Neural progenitor cell (in vitro differentiated cells): Measurements from ENCODE around the gene PDCD1. TPM values are rescaled to one million over a fixed set of nuclear protein-coding genes. Genes with fewer than 3 reads are reported as not detected.

ENCODE experiments used
- DNase-seq: peaks from one replicate; pipeline ENCODE4 v3.0.0-alpha.2; 2016; ENCODE audit warnings: low spot score
- H2AFZ ChIP-seq: fragments of 200-600 bp; sonication (generic); replicated peaks from 2 replicates; pipeline ENCODE4 v1.6.1; 2016; ENCODE audit warnings: antibody characterized with exemption
- H3F3A ChIP-seq: fragments of 200-600 bp; sonication (generic); 2 replicates; pipeline ENCODE4 v1.6.1; 2016; ENCODE audit warnings: antibody characterized with exemption, low read depth
- H3K27ac ChIP-seq: fragments of 200-600 bp; sonication (generic); 2 replicates; pipeline ENCODE4 v1.5.1; 2016; ENCODE audit warnings: mild to moderate bottlenecking
- H3K27me3 ChIP-seq: fragments of 200-600 bp; sonication (generic); 2 replicates; pipeline ENCODE4 v1.6.1; 2016; ENCODE audit warnings: mild to moderate bottlenecking, moderate library complexity
- H3K36me3 ChIP-seq: fragments of 200-600 bp; sonication (generic); 2 replicates; pipeline ENCODE4 v1.5.1; 2016
- H3K4me1 ChIP-seq: fragments of 200-600 bp; sonication (generic); 2 replicates; pipeline ENCODE4 v1.6.1; 2016; ENCODE audit warnings: mixed run types
- H3K4me2 ChIP-seq: fragments of 200-600 bp; sonication (generic); 2 replicates; pipeline ENCODE4 v1.6.1; 2016
- H3K4me3 ChIP-seq: fragments of 200-600 bp; sonication (generic); 2 replicates; pipeline ENCODE4 v1.5.1; 2016
- H3K79me2 ChIP-seq: fragments of 200-600 bp; sonication (generic); 2 replicates; pipeline ENCODE4 v1.6.1; 2016; ENCODE audit warnings: low read depth
- H3K9ac ChIP-seq: fragments of 200-600 bp; sonication (generic); 2 replicates; pipeline ENCODE4 v1.6.1; 2016
- H3K9me3 ChIP-seq: fragments of 200-600 bp; sonication (generic); 2 replicates; pipeline ENCODE4 v1.5.1; 2016; ENCODE audit warnings: low read depth
- H4K20me1 ChIP-seq: fragments of 200-600 bp; sonication (generic); 2 replicates; pipeline ENCODE4 v1.6.1; 2016; ENCODE audit warnings: low read depth
- H3K27ac Mint-ChIP-seq: 3 replicates; pipeline ENCODE4 v1.8.0; 2021; ENCODE audit warnings: mixed read lengths
- H3K27me3 Mint-ChIP-seq: 2 replicates; pipeline ENCODE4 v1.8.0; 2022; ENCODE audit warnings: low read depth, mild to moderate bottlenecking, inconsistent platforms, moderate library complexity, mixed read lengths; ENCODE audit not compliant: insufficient read depth
- H3K36me3 Mint-ChIP-seq: 3 replicates; pipeline ENCODE4 v1.8.0; 2021; ENCODE audit warnings: mixed read lengths
- H3K4me1 Mint-ChIP-seq: 3 replicates; pipeline ENCODE4 v1.8.0; 2021; ENCODE audit warnings: mixed read lengths
- H3K4me3 Mint-ChIP-seq: 3 replicates; pipeline ENCODE4 v1.8.0; 2021; ENCODE audit warnings: mild to moderate bottlenecking, moderate library complexity, mixed read lengths
- H3K9me3 Mint-ChIP-seq: 3 replicates; pipeline ENCODE4 v1.8.0; 2020; ENCODE audit warnings: mixed read lengths
- EZH2 ChIP-seq: fragments of 200-600 bp; sonication (generic); IDR thresholded peaks from 2 replicates; pipeline ENCODE4 v1.6.1; 2017; ENCODE audit warnings: antibody characterized with exemption, mild to moderate bottlenecking, moderate library complexity
- EZH2phosphoT487 ChIP-seq: fragments of 200-600 bp; sonication (generic); IDR thresholded peaks from 2 replicates; pipeline ENCODE4 v1.6.1; 2017; ENCODE audit warnings: antibody characterized with exemption
- total RNA-seq: library from RNA; depleted of rRNA; stranded (reverse); fragments of >200 nt; gene quantifications from 2 replicates; pipeline ENCODE4 v1.2.3, GENCODE V29; 2015; ENCODE audit warnings: low replicate concordance
- TF ChIP-seq, protein P1 (sequence below): fragments of 200-600 bp; sonication (generic); IDR thresholded peaks from 2 replicates; pipeline ENCODE4 v1.5.1; 2017; ENCODE audit warnings: antibody characterized with exemption, mild to moderate bottlenecking

Gene PDCD1
- total RNA-seq, 1 donor from 2014 or later = not detected

- Mint-ChIP-seq H3K9me3 (no peaks in the 10 kb centered on the region), H3K27ac (no peak overlapping the region), H3K4me3 (no peak overlapping the region), H3K4me1 (peaks cover 14% of the 10 kb centered on the region), H3K27me3 (peaks cover under 1% of the 10 kb centered on the region), H3K36me3 (no peaks in the 10 kb centered on the region)
- Histone ChIP-seq H3K9me3 (no peaks in the 10 kb centered on the region), H3F3A (peaks cover 1% of the 10 kb centered on the region), H3K4me1 (peaks cover 17% of the 10 kb centered on the region), H4K20me1 (no peaks in the 10 kb centered on the region), H3K4me3 (no peak overlapping the region), H3K4me2 (no peak overlapping the region), H3K27me3 (no peaks in the 10 kb centered on the region), H3K79me2 (no peaks in the 10 kb centered on the region), H2AFZ (no peak overlapping the region), H3K36me3 (no peaks in the 10 kb centered on the region), H3K9ac (no peak overlapping the region), H3K27ac (no peak overlapping the region)
- no peak for DNase-seq
- TF ChIP-seq EZH2phosphoT487 (no peak), EZH2 (no peak)
- TF ChIP-seq, protein P1, sequence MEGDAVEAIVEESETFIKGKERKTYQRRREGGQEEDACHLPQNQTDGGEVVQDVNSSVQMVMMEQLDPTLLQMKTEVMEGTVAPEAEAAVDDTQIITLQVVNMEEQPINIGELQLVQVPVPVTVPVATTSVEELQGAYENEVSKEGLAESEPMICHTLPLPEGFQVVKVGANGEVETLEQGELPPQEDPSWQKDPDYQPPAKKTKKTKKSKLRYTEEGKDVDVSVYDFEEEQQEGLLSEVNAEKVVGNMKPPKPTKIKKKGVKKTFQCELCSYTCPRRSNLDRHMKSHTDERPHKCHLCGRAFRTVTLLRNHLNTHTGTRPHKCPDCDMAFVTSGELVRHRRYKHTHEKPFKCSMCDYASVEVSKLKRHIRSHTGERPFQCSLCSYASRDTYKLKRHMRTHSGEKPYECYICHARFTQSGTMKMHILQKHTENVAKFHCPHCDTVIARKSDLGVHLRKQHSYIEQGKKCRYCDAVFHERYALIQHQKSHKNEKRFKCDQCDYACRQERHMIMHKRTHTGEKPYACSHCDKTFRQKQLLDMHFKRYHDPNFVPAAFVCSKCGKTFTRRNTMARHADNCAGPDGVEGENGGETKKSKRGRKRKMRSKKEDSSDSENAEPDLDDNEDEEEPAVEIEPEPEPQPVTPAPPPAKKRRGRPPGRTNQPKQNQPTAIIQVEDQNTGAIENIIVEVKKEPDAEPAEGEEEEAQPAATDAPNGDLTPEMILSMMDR = no peak
Observed at GRCh38 chr2:241814393-241814642, 44.4 kb downstream of the PDCD1 start.

DNA sequence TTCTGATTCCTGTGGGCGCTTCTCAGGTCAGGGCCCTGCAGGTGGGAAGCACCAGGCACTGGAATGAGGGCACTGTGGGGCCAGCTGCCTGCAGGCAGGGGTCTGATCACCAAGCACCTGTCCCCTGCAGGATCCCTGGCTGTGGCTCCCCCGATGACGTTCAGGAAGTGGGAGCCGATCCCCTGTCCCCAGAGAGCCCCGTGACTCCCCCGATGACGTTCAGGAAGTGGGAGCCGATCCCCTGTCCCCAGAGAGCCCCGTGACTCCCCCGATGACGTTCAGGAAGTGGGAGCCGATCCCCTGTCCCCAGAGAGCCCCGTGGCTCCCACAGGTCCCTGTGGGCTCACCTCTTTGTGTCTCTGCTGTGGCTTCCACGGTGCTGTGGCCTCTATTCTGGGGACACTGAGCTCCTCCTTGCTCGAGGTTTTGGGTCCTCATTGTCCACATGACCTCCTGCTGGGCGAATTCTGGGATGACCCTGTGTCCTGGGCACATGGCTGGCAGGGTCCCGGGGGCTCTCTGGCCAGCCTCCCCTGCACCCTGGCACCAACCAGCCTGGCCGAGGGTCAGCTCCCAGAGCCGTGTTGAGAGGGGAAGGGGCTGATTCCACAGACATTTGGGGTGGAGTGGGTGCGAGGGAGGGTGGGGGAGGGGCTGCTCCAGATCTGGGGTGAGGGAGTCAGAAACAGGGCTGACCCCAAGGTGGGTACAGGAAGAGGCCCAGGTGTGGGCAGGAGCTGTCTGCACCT, 44.9 kb downstream of the PDCD1 start:
- H3F3A ChIP-seq = peaks cover 6% of the 10 kb centered on the region
- Mint-ChIP-seq H3K4me1 (peaks cover 19% of the 10 kb centered on the region), H3K4me3 (no peak overlapping the region), H3K9me3 (no peaks in the 10 kb centered on the region), H3K27me3 (peaks cover 2% of the 10 kb centered on the region), H3K36me3 (no peaks in the 10 kb centered on the region), H3K27ac (no peak overlapping the region)
- H3K79me2 ChIP-seq = no peaks in the 10 kb centered on the region
- peaks cover 17% of the 10 kb centered on the region for H3K4me1 ChIP-seq
- no peak overlapping the region for H3K9ac ChIP-seq
- no peak overlapping the region for H3K4me2 ChIP-seq
- no peak for DNase-seq
- H3K4me3 ChIP-seq = no peak overlapping the region
- H2AFZ ChIP-seq = no peak overlapping the region
- no peaks in the 10 kb centered on the region for H4K20me1 ChIP-seq
- no peaks in the 10 kb centered on the region for H3K36me3 ChIP-seq
- TF ChIP-seq EZH2 (no peak), EZH2phosphoT487 (no peak)
- TF ChIP-seq, protein P1 = no peak
- no peaks in the 10 kb centered on the region for H3K27me3 ChIP-seq
- H3K27ac ChIP-seq = no peak overlapping the region
- H3K9me3 ChIP-seq = no peaks in the 10 kb centered on the region

DNA sequence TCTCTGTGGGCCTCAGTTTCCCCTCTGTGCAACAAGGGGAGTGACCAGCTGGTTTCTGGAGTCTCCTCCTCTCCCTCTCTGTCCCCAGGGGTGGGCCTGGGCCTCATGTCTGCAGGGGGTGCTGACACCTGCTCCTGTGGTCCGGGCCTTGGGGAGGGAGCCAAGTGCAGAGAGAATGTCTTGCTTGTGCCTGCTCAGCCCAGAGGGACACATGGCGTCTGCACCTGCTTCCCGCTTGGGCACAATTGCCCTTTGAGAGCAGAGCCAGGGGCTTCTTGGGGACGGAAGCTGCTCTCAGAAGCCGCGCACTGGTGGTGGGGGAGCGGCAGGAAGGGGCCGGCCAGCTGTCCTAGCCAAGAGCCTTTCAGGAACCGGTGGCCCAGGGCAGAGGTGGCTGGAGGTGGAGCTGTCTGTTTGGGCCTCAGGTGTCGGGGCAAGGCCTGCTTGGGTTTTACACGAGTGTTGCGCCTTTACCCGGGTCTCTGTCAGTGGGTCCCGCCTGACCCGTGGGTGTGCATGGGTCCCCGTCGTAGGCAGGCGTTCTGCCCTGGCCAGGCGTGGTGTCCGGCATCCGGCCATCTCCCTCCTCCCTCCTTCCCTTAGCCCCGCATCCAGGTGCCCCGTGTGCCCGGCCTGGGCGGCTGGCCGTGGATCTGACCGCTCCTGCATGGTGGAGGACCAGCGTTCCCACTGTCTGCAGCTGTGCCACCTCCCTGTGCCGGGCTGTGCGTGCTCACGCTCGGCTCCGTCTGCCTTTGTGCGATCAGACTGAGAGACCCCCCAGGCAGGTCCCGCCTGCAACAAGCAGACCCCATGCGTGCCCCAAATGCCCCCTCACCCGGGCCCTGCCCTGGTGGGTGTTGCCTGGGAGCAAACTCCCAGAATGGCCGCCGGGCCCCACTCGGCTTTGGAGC, 45.7 kb downstream of the PDCD1 start:
- no peaks in the 10 kb centered on the region for H3K36me3 ChIP-seq
- TF ChIP-seq EZH2phosphoT487 (no peak), EZH2 (no peak)
- TF ChIP-seq, protein P1 = no peak
- no peaks in the 10 kb centered on the region for H3K27me3 ChIP-seq
- no peaks in the 10 kb centered on the region for H3K79me2 ChIP-seq
- Mint-ChIP-seq H3K4me1 (peaks cover 27% of the 10 kb centered on the region), H3K27me3 (peaks cover 2% of the 10 kb centered on the region), H3K9me3 (no peaks in the 10 kb centered on the region), H3K27ac (no peak overlapping the region), H3K36me3 (no peaks in the 10 kb centered on the region), H3K4me3 (no peak overlapping the region)
- no peak overlapping the region for H3K4me2 ChIP-seq
- H3K27ac ChIP-seq = no peak overlapping the region
- H2AFZ ChIP-seq = no peak overlapping the region
- no peaks in the 10 kb centered on the region for H4K20me1 ChIP-seq
- no peak overlapping the region for H3K9ac ChIP-seq
- peaks cover 14% of the 10 kb centered on the region for H3F3A ChIP-seq
- DNase-seq = no peak
- no peaks in the 10 kb centered on the region for H3K9me3 ChIP-seq
- H3K4me1 ChIP-seq = peaks cover 25% of the 10 kb centered on the region
- H3K4me3 ChIP-seq = no peak overlapping the region
